ENCODE measurements around the gene SLC44A4. TPM values are rescaled to one million over a fixed set of nuclear protein-coding genes. Genes with fewer than 3 reads are reported as not detected.

The SLC44A4 gene
- total and polyA plus RNA-seq, 9 of the 15 experiments (the other 6 are each of a cell fraction or from before 2014, with no cell fraction given) = 7.9 to 18.6 (median 11.2) TPM

DNA sequence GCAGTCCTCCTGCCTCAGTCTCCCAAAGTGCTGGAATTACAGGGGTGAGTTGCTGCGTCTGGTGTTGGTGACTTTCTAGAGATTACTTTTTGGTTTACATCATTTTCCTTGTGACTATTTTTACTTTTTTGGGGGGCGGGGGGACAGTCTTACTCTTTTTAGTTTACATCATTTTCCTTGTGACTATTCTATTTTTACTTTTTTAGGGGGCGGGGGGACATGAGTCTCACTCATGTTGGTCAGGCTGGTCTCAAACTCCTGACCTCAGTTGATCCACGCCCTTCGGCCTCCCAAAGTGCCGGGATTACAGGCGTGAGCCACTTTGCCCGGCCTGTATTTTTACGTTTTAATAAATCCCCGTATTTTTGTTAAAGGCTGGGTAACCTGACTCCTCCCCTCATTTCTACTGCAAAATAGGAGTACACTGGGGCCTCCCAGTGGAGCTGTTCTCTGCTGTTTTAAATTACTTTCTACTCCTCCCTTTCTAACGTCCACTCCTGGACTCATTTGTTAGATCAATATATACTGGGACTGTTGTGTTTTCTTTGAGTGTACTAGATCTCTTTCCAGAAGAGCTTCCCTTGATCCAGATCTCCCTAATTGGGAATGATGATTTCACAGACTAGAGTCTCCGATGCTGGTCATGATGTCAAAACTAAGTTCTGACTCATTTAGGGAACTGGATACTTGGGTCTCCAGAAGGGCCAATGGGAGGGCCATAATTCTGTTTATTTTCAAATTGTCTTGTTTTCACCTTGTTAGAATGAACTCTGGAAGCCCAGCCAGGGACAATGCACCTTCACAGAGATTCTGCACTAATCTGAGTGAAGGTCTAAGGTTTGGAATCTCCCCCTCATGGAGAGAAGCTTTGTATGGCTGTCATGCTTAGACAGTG, 42.1 kb downstream of the SLC44A4 start (continued):
- TF ChIP-seq, protein P1, sequence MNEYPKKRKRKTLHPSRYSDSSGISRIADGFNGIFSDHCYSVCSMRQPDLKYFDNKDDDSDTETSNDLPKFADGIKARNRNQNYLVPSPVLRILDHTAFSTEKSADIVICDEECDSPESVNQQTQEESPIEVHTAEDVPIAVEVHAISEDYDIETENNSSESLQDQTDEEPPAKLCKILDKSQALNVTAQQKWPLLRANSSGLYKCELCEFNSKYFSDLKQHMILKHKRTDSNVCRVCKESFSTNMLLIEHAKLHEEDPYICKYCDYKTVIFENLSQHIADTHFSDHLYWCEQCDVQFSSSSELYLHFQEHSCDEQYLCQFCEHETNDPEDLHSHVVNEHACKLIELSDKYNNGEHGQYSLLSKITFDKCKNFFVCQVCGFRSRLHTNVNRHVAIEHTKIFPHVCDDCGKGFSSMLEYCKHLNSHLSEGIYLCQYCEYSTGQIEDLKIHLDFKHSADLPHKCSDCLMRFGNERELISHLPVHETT (CRISPR knock-in tag; conservative IDR thresholded peaks at IDR 0.05 in 1 of 2, IDR thresholded peaks at IDR 0.05 in 1 of 2) = 0 out of 4 replicates have a peak, but pooled peaks of 1 of the 2 experiments have one; percentile 16
- TF ChIP-seq ZNF175 (CRISPR knock-in tag; IDR thresholded peaks at IDR 0.05; ENCODE audit: low read depth) (no peak), FOSL1 (tag; conservative IDR thresholded peaks at IDR 0.05) (peak; percentile 47; the same call in 1 of the 2 replicates), ASH1L (IDR thresholded peaks at IDR 0.05; ENCODE audit: borderline replicate concordance, low read depth, partially characterized antibody) (no peak)
- TF ChIP-seq, protein P2, sequence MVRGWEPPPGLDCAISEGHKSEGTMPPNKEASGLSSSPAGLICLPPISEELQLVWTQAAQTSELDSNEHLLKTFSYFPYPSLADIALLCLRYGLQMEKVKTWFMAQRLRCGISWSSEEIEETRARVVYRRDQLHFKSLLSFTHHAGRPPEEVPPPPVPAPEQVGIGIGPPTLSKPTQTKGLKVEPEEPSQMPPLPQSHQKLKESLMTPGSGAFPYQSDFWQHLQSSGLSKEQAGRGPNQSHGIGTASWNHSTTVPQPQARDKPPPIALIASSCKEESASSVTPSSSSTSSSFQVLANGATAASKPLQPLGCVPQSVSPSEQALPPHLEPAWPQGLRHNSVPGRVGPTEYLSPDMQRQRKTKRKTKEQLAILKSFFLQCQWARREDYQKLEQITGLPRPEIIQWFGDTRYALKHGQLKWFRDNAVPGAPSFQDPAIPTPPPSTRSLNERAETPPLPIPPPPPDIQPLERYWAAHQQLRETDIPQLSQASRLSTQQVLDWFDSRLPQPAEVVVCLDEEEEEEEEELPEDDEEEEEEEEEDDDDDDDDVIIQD (CRISPR knock-in tag; IDR thresholded peaks at IDR 0.05) = no peak
